Thyroid gland (tissue), 4 donors: ENCODE data around the gene AQP12B.

Source experiments
- CTCF ChIP-seq, 6 experiments: fragments of 200-600 bp in 3 of 6; fragments of 450-650 bp in 3 of 6; sonication (generic) in 3 of 6; IDR thresholded peaks; one replicate each; pipeline ENCODE4 v1.5.1; 2016 to 2019; ENCODE audit warnings: antibody characterized with exemption in 6 of 6, mild to moderate bottlenecking in 2 of 6, inconsistent platforms in 1 of 6, moderate library complexity in 1 of 6
- POLR2A ChIP-seq, 2 donors: fragments of 450-650 bp; IDR thresholded peaks; one replicate each; pipeline ENCODE4 v1.6.1; 2017; ENCODE audit warnings: antibody characterized with exemption in 2 of 2, mild to moderate bottlenecking in 2 of 2, moderate library complexity in 1 of 2

- TF ChIP-seq CTCF (IDR thresholded peaks at IDR 0.05) = no peak
- no peak for TF ChIP-seq POLR2A (IDR thresholded peaks at IDR 0.05)
These were observed 44.0 kb downstream of the AQP12B start for GRCh38 chr2:240638512-240639160.
